IPS DF 6.9 (cell line): ENCODE results near the gene SPRED1.
"Not testable (repeated sequence)": the region's sequence is repeated elsewhere in the genome, so short reads cannot be mapped to it uniquely, and the experiment has no call there.

ENCODE experiments used
- DNase-seq: peaks from one replicate; pipeline ENCODE4 v3.0.0-alpha.2; 2013; ENCODE audit warnings: low read depth, low spot score
- H3K27ac ChIP-seq: one replicate; pipeline ENCODE4 v1.5.1; 2013; ENCODE audit warnings: low read length, control low read depth
- H3K27me3 ChIP-seq: 2 replicates; pipeline ENCODE4 v1.6.1; 2013; ENCODE audit warnings: mild to moderate bottlenecking, low read length; ENCODE audit not compliant: control insufficient read depth, insufficient read depth
- H3K36me3 ChIP-seq: 2 replicates; pipeline ENCODE4 v1.6.1; 2013; ENCODE audit warnings: low read length; ENCODE audit not compliant: control insufficient read depth, insufficient read depth
- H3K4me1 ChIP-seq: 2 replicates; pipeline ENCODE4 v1.6.1; 2013; ENCODE audit warnings: low read length; ENCODE audit not compliant: control insufficient read depth, insufficient read depth
- H3K4me3 ChIP-seq: 2 replicates; pipeline ENCODE4 v1.5.1; 2013; ENCODE audit warnings: mild to moderate bottlenecking, low read length
- H3K9me3 ChIP-seq: 2 replicates; pipeline ENCODE4 v1.6.1; 2013; ENCODE audit warnings: low read length, inconsistent platforms; ENCODE audit not compliant: control insufficient read depth, insufficient read depth
- WGBS: extraction: QIAGEN DNeasy Blood & Tissue Kit; methylation state at CpG from one replicate; pipeline ENCODE4 v1.1.7; 2013; ENCODE audit warnings: mixed read lengths, missing lambda C conversion rate; ENCODE audit not compliant: insufficient read length, insufficient coverage; 5-methylcytosine and 5-hydroxymethylcytosine counted together

The SPRED1 gene

DNA sequence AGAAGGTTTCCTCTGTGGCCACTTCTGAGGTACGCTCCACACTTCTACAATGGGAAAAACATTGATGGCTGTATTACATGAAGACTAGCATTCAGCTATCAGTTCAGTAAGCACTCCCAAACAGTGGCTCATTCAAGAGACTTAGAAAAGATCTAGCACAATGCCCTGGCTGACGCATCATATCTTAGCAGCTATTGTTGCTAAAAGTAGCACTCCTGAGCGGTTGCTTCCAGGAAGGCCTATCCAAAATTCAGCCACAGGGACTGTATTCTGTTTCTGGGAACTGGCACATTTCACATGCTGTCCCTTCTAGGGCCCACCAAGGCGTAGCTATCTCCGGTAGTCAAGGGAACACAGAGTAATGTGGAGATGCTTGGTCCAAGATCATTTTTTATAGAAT is 21.2 kb upstream of the SPRED1 start:
- no CpG with 5 or more reads among the region's 5 CpGs for whole genome bisulfite sequencing
- no peaks in the 10 kb centered on the region for H3K9me3 ChIP-seq
- H3K27me3 ChIP-seq: no peaks in the 10 kb centered on the region
- no peak overlapping the region for H3K4me3 ChIP-seq
- no peaks in the 10 kb centered on the region for H3K36me3 ChIP-seq
- H3K4me1 ChIP-seq: no peaks in the 10 kb centered on the region
- DNase-seq: no peak
- H3K27ac ChIP-seq: no peak overlapping the region

DNA sequence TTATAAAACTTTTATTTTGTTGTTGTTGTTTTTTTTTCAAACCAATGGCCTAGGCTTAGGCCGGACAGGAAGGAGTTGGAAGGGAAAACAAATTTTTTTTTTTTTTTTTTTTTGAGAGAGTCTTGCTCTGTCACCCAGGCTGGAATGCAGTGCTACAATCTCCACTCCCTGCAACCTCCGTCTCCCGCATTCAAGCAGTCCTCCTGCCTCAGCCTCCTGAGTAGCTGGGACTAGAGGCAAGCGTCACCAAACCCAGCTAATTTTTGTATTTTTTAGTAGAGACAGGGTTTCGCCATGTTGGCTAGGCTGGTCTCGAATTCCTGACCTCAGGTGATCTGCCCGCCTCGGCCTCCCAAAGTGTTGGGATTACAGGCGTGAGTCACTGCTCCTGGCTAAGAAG is 15.6 kb upstream of the SPRED1 start:
- not testable (repeated sequence) for DNase-seq, H3K4me3 ChIP-seq, H3K9me3 ChIP-seq, H3K27ac ChIP-seq, H3K4me1 ChIP-seq, H3K36me3 ChIP-seq, H3K27me3 ChIP-seq
- WGBS: no CpG with 5 or more reads among the region's 9 CpGs

DNA sequence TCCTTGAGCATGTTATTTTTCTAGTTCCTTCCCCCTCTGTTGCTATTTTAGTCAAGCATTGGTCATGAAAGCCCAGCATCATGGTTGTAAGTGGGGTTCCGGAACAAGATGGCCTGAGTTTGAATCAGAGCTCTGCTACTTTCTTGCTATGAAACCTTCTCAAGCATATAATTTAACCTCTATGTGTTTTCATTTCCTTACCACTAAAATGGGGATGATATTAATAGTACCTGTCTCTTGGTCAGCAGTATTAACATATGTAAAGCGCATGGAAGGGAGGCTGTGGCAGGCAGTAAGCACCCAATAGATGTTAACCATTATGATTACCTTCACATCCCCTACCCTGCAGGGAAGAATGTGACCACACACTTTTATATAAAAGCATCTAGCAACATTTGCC is 14.3 kb upstream of the SPRED1 start:
- Histone ChIP-seq H3K36me3 (no peaks in the 10 kb centered on the region), H3K4me3 (no peak overlapping the region), H3K4me1 (no peaks in the 10 kb centered on the region), H3K27ac (no peak overlapping the region), H3K9me3 (no peaks in the 10 kb centered on the region), H3K27me3 (no peaks in the 10 kb centered on the region)
- DNase-seq: no peak
- no CpG with 5 or more reads among the region's 2 CpGs for WGBS

DNA sequence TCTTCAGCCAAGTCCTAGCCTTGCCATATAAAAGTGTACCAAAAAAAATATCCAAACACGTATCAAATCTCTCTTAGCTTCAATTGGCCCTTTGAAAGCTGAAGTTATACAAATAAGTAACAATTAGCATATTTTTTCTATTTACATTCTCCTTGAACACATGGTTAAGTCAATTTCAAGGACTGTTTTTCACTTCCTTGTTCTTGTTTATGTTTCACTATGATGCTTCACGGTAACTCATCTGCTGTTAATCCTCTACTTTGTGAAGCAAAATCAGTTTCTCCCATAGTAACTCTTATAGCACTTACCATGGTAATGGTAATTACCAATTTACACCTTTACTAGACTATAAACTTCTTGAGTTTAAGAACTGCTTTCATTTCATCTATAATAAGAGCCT is 10.6 kb upstream of the SPRED1 start:
- Histone ChIP-seq H3K27me3 (no peaks in the 10 kb centered on the region), H3K27ac (no peak overlapping the region), H3K9me3 (no peaks in the 10 kb centered on the region), H3K36me3 (no peaks in the 10 kb centered on the region), H3K4me1 (no peaks in the 10 kb centered on the region), H3K4me3 (no peak overlapping the region)
- DNase-seq: no peak
- no CpG with 5 or more reads among the region's 2 CpGs for WGBS

DNA sequence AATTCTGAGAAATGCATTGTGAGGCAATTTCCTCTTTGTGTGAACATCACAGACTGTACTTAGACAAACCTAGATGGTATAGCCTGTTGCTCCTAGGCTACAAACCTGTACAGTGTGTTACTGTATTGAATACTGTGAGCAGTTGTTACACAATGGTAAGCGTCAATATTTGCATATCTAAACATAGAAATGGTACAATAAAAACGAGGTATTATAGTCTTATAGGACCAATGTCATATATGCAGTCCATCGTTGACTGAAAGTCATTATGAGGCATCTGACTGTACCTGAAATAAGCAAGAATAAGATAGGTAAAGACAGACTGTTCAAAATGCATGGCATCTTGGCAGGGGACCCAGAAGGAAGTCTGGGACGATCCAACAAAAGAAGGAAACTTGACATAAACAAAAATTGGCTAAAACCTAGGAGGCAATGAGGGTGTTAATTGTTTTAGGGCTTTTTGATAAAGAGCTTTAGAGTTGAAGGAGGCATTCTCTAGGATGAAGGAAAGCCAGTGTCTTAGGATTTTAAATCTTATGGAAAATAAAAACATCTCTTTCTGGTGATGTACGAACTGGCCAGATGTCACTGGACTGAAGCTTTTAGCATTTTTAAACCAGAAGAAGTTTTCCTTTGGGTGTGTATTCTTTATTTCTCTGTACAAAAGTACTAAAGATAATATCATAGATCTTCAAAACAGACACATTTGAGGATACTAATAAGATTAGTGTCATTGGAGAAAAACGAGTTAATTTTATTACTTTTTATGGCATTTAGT is 9.2 kb upstream of the SPRED1 start:
- Histone ChIP-seq H3K9me3 (no peaks in the 10 kb centered on the region), H3K27me3 (no peaks in the 10 kb centered on the region), H3K4me3 (no peak overlapping the region), H3K36me3 (no peaks in the 10 kb centered on the region), H3K4me1 (no peaks in the 10 kb centered on the region), H3K27ac (no peak overlapping the region)
- no CpG with 5 or more reads among the region's 6 CpGs for WGBS
- no peak for DNase-seq

DNA sequence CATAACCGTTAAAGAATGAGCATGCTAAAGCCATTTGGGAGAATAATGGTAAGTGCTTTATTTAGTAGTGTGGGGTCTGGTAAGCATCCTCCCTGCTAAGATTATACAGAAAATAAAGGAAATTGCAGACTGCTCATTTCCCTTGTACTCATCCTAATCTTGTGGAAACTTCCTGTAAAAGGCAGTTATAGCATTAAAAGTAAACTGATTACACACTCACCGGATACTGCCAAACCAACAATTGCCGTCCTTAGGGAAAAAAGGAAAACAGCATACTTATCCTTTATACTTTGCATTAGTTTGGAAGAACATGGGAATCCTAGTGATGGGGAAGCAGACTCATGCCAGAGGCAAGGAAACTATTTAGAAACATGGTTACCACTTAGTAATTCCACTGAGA is 5.3 kb upstream of the SPRED1 start:
- H3K36me3 ChIP-seq: no peaks in the 10 kb centered on the region
- no peak overlapping the region for H3K4me3 ChIP-seq
- no peak overlapping the region for H3K27ac ChIP-seq
- no CpG with 5 or more reads among the region's 3 CpGs for WGBS
- peaks cover 3% of the 10 kb centered on the region; the same call in 1 of the 2 replicates for H3K4me1 ChIP-seq
- no peaks in the 10 kb centered on the region for H3K27me3 ChIP-seq
- no peaks in the 10 kb centered on the region for H3K9me3 ChIP-seq
- DNase-seq: no peak

DNA sequence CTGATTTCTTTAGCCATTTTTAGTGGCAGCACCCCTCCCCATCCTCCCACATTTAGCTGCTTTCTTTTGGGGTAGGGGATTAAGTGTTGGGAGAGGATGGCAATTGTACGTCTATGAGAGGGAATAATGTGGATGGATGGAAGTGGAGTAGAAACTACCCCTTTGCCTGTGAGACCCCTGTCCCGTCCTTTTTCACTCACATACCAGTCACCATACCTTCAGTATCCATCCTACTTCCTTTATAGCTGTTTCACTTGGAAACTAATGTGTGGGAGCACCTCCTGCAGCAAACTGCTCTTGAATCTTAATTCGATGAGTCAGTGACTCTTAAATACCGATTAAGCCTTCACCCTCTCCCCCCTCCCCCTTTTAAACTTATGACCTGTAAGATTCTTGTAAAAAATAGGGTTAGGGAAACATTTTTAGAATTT is 730 bp downstream of the SPRED1 start:
- no CpG with 5 or more reads among the region's 4 CpGs for WGBS
- Histone ChIP-seq H3K36me3 (no peaks in the 10 kb centered on the region), H3K27ac (no peak overlapping the region), H3K4me1 (peaks cover 3% of the 10 kb centered on the region; the same call in 1 of the 2 replicates), H3K27me3 (no peaks in the 10 kb centered on the region), H3K9me3 (no peaks in the 10 kb centered on the region), H3K4me3 (peak overlapping the region; percentile 98)
- DNase-seq: no peak

DNA sequence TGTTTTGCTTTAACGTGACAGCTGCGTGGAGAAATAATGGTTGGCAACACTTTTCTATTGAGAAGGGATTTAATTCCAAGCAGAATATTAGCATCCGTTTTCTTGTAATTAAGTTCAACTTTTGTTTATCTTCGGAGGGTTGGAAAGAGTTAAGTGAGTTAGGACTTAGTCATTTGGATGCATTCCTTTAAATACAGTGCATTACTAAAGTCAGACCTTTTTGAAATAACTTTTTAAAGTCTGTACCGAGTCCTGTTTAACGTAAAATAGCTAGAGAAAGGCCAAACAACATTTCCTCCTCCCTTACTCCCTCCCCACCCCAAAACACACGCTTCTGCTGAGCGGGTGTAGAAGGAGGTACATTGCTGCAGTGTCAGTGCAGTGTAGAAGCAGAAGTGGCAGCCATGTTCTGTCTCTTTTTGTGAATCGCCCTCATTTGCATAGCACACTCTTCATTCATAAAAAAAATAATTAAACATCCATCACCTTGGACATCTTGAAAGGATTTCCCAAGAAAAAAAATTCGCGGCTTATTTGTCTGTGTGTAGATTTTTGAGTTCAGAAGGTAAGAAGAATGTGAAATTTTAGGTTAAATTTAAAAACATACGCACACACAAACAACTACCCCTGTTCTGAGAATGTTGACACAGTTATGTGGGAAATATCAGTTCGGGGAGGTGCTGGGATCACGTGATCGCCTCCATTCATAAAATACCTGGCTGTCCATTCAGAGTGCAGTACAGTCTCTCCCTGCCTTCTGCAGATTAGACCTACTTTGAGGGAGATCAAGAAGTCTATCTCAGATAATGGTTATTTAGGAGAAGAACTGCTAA is 1.6 kb downstream of the SPRED1 start:
- WGBS: no CpG with 5 or more reads among the region's 15 CpGs
- Histone ChIP-seq H3K27ac (no peak overlapping the region), H3K36me3 (no peaks in the 10 kb centered on the region), H3K27me3 (no peaks in the 10 kb centered on the region), H3K4me3 (peak overlapping the region; percentile 98; the same call in 1 of the 2 replicates), H3K4me1 (peaks cover 3% of the 10 kb centered on the region; the same call in 1 of the 2 replicates), H3K9me3 (no peaks in the 10 kb centered on the region)
- DNase-seq: no peak

DNA sequence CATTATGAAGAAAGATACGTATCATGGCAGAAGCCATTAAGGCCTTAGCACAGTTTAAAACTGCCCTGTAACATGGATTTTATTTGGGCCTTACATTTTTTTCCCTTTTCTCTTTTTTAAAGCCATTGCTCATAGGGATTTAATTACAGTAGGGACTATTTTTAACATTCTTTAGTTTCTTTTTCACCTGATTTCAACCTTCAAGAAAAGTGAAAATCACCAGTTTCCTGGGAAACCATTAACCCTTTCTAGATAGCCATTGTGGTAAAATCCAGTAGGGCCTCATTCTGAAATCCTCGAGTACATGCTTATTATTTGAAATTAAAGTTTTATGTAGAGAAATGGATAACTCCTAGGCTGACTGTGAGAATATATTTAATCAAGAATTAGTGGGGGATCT is 3.1 kb downstream of the SPRED1 start:
- Histone ChIP-seq H3K27ac (no peak overlapping the region), H3K9me3 (no peaks in the 10 kb centered on the region), H3K4me1 (no peaks in the 10 kb centered on the region), H3K4me3 (no peak overlapping the region), H3K27me3 (no peaks in the 10 kb centered on the region), H3K36me3 (no peaks in the 10 kb centered on the region)
- no CpG with 5 or more reads among the region's 2 CpGs for WGBS
- DNase-seq: no peak

DNA sequence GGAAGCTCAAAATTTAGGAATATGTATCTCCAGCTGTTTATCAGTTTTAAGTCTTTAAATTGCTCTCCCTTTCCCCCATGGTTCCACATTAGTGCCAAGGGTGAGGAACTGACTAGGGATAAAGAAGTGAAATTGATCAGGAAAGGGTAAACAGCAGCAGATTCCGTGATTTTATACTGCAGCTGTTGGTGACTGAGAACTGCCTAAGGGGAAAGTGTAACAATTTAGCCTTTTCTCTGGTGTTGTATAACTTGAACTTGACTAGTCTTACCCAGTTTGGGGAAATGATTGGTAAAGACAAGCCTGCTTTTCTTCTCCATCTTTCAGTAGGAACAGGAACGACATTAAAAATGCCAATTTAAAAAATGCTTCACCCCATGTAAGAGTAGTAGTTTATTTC is 5.0 kb downstream of the SPRED1 start:
- WGBS: no CpG with 5 or more reads among the region's 2 CpGs
- H3K27me3 ChIP-seq: no peaks in the 10 kb centered on the region
- H3K36me3 ChIP-seq: no peaks in the 10 kb centered on the region
- H3K4me3 ChIP-seq: no peak overlapping the region
- H3K27ac ChIP-seq: no peak overlapping the region
- no peaks in the 10 kb centered on the region for H3K4me1 ChIP-seq
- H3K9me3 ChIP-seq: no peaks in the 10 kb centered on the region
- DNase-seq: no peak
